Loucy (cell line): ENCODE measurements around the gene KIF7.

Source experiments
- H2AFZ ChIP-seq: fragments of 200-600 bp; sonication (generic); 2 replicates; pipeline ENCODE4 v1.6.0; 2016; ENCODE audit warnings: antibody characterized with exemption, mild to moderate bottlenecking, low read length, moderate library complexity
- H3F3A ChIP-seq: fragments of 200-600 bp; 2 replicates; pipeline ENCODE4 v1.6.0; 2016; ENCODE audit warnings: antibody characterized with exemption, low read depth, mild to moderate bottlenecking
- H3K27me3 ChIP-seq: fragments of 200-600 bp; sonication (generic); 2 replicates; pipeline ENCODE4 v1.6.1; 2014; ENCODE audit warnings: low read length, mild to moderate bottlenecking; ENCODE audit not compliant: insufficient read depth, poor library complexity, severe bottlenecking
- H3K36me3 ChIP-seq: fragments of 200-600 bp; sonication (generic); 2 replicates; pipeline ENCODE4 v1.6.1; 2016; ENCODE audit warnings: low read length; ENCODE audit not compliant: insufficient read depth
- H3K4me1 ChIP-seq: fragments of 200-600 bp; sonication (generic); 2 replicates; pipeline ENCODE4 v1.5.1; 2014; ENCODE audit warnings: low read length, mild to moderate bottlenecking; ENCODE audit not compliant: insufficient read depth, poor library complexity, severe bottlenecking
- H3K4me2 ChIP-seq: fragments of 200-600 bp; sonication (generic); 2 replicates; pipeline ENCODE4 v1.6.0; 2014; ENCODE audit warnings: antibody characterized with exemption, low read length, low read depth, mild to moderate bottlenecking; ENCODE audit not compliant: poor library complexity, severe bottlenecking
- H3K4me3 ChIP-seq: fragments of 200-600 bp; sonication (generic); 2 replicates; pipeline ENCODE4 v1.5.1; 2014; ENCODE audit warnings: low read length, mild to moderate bottlenecking, mixed read lengths; ENCODE audit not compliant: poor library complexity, severe bottlenecking
- H3K79me2 ChIP-seq: fragments of 200-600 bp; sonication (generic); 2 replicates; pipeline ENCODE4 v1.6.1; 2014; ENCODE audit warnings: low read length; ENCODE audit not compliant: insufficient read depth
- H3K9ac ChIP-seq: fragments of 200-600 bp; sonication (generic); 2 replicates; pipeline ENCODE4 v1.6.0; 2014; ENCODE audit warnings: mild to moderate bottlenecking, low read depth, low read length, moderate library complexity; ENCODE audit not compliant: poor library complexity, severe bottlenecking
- H3K9me2 ChIP-seq: fragments of 200-600 bp; sonication (generic); replicated peaks from 2 replicates; pipeline ENCODE4 v1.6.1; 2016; ENCODE audit warnings: low read depth, low read length, mixed read lengths
- H3K9me3 ChIP-seq: fragments of 200-600 bp; sonication (generic); 2 replicates; pipeline ENCODE4 v1.6.1; 2014; ENCODE audit warnings: mild to moderate bottlenecking, antibody characterized with exemption, low read length, low read depth; ENCODE audit not compliant: insufficient read depth
- H4K20me1 ChIP-seq: fragments of 200-600 bp; sonication (generic); 2 replicates; pipeline ENCODE4 v1.6.0; 2014; ENCODE audit warnings: antibody characterized with exemption, low read length, mild to moderate bottlenecking; ENCODE audit not compliant: insufficient read depth, poor library complexity, severe bottlenecking
- CTCF ChIP-seq: fragments of 200-600 bp; sonication (generic); conservative IDR thresholded peaks from 2 replicates; pipeline ENCODE4 v1.5.1; 2014; ENCODE audit warnings: mild to moderate bottlenecking, antibody characterized with exemption, low read length
- EZH2phosphoT487 ChIP-seq: fragments of 200-600 bp; IDR thresholded peaks from 2 replicates; pipeline ENCODE4 v1.6.1; 2018; ENCODE audit warnings: antibody characterized with exemption, mild to moderate bottlenecking, moderate library complexity, borderline replicate concordance

KIF7 gene

GRCh38 chr15:89680282-89680873 is 25.1 kb upstream of the KIF7 start:
- Histone ChIP-seq H3K9ac (no peak overlapping the region), H3K4me1 (no peaks in the 10 kb centered on the region), H3F3A (no peaks in the 10 kb centered on the region), H3K36me3 (no peaks in the 10 kb centered on the region), H2AFZ (no peak overlapping the region), H3K4me2 (no peak overlapping the region), H3K9me2 (no peaks in the 10 kb centered on the region), H3K4me3 (no peak overlapping the region), H4K20me1 (no peaks in the 10 kb centered on the region), H3K9me3 (no peaks in the 10 kb centered on the region), H3K27me3 (no peaks in the 10 kb centered on the region), H3K79me2 (no peaks in the 10 kb centered on the region)
- no peak for TF ChIP-seq EZH2phosphoT487
- TF ChIP-seq CTCF: no peak

DNA sequence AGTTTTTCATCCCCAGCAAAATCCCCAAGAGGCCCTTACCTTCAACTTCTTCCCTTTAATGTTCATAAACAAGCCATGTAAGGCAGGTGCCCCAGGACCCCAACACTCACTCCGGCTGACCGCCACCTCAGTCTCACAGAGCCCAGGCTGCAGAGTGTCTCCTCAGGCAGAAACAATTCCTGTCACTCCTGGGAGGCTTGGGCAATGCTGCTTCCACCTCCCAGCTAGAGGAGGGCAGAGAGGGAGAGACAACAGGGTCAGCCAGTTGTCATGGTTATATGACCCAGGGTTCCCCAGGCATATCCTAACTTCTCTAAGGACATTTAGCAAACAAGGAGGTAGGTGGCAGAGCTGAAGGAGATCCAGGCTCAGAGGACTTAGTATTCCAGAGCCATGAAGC is 23.9 kb upstream of the KIF7 start, which contains the start of gene PLIN1:
TSS of gene PLIN1 (minus strand) at position 156 of the 400 bp plus-strand sequence. CDS start 1,878 bp downstream, outside the sequence.
- no peaks in the 10 kb centered on the region for H3K36me3 ChIP-seq
- no peaks in the 10 kb centered on the region for H3K79me2 ChIP-seq
- H3K4me2 ChIP-seq: no peak within 1 kb of the TSS
- H4K20me1 ChIP-seq: no peaks in the 10 kb centered on the region
- no peak within 1 kb of the TSS for H3K4me3 ChIP-seq
- TF ChIP-seq EZH2phosphoT487 (no peak), CTCF (no peak)
- H2AFZ ChIP-seq: no peak within 1 kb of the TSS
- H3K9ac ChIP-seq: no peak within 1 kb of the TSS
- H3K9me3 ChIP-seq: no peaks in the 10 kb centered on the region
- no peaks in the 10 kb centered on the region for H3K9me2 ChIP-seq
- H3K27me3 ChIP-seq: no peaks in the 10 kb centered on the region
- no peaks in the 10 kb centered on the region for H3K4me1 ChIP-seq
- H3F3A ChIP-seq: no peaks in the 10 kb centered on the region

GRCh38 chr15:89677381-89677780 is 22.1 kb upstream of the KIF7 start:
- Histone ChIP-seq H3K9me2 (no peaks in the 10 kb centered on the region), H2AFZ (no peak overlapping the region), H4K20me1 (no peaks in the 10 kb centered on the region), H3F3A (no peaks in the 10 kb centered on the region), H3K79me2 (no peaks in the 10 kb centered on the region), H3K9me3 (no peaks in the 10 kb centered on the region), H3K4me3 (no peak overlapping the region), H3K4me1 (no peaks in the 10 kb centered on the region), H3K36me3 (no peaks in the 10 kb centered on the region), H3K27me3 (no peaks in the 10 kb centered on the region), H3K4me2 (no peak overlapping the region), H3K9ac (no peak overlapping the region)
- TF ChIP-seq EZH2phosphoT487 (no peak), CTCF (no peak)
